Right lobe of liver (tissue), 6 donors: ENCODE results near the gene UBQLNL. TPM values are rescaled to one million over a fixed set of nuclear protein-coding genes. Genes with fewer than 3 reads are reported as not detected.

Experiments used
- ATAC-seq, 4 donors: fragments of 200-7000 bp; cut with Tn5 transposase; one replicate each; pipeline ENCODE4 v1.9.1; 2020; ENCODE audit warnings: mild to moderate bottlenecking in 4 of 4, moderate library complexity in 4 of 4
- DNase-seq, 3 donors: peaks; one replicate each; pipeline ENCODE4 v3.0.0-alpha.2; 2020
- H3K27ac ChIP-seq, 3 donors: fragments of 200-600 bp; one replicate each; pipeline ENCODE4 v1.8.0; 2022
- H3K27me3 ChIP-seq, 2 donors: fragments of 200-600 bp; one replicate each; pipeline ENCODE4 v1.8.0; 2022
- H3K36me3 ChIP-seq, 4 donors: fragments of 200-600 bp; sonication (generic) in 1 of 4; one replicate each; pipeline versions ENCODE4 v1.5.1 to v1.8.0; 2017 to 2022; ENCODE audit warnings: control low read depth in 1 of 4
- H3K4me1 ChIP-seq, 4 donors: fragments of 200-600 bp; sonication (generic) in 1 of 4; one replicate each; pipeline versions ENCODE4 v1.5.1 to v1.8.0; 2017 to 2022; ENCODE audit warnings: control low read depth in 1 of 4
- H3K4me3 ChIP-seq, 3 donors: fragments of 200-600 bp; one replicate each; pipeline ENCODE4 v1.8.0; 2022
- H3K9me3 ChIP-seq, 4 donors: fragments of 200-600 bp; sonication (generic) in 1 of 4; one replicate each; pipeline versions ENCODE4 v1.5.1 to v1.8.0; 2017 to 2022; ENCODE audit warnings: control low read depth in 1 of 4
- CTCF ChIP-seq, 4 donors: fragments of 200-600 bp in 3 of 4; fragments of 450-650 bp in 1 of 4; IDR thresholded peaks; one replicate each; pipeline versions ENCODE4 v1.5.1 to v1.8.0; 2016 to 2022; ENCODE audit warnings: antibody characterized with exemption in 4 of 4, mild to moderate bottlenecking in 2 of 4
- POLR2A ChIP-seq: fragments of 450-650 bp; IDR thresholded peaks from one replicate; pipeline ENCODE4 v1.6.1; 2017; ENCODE audit warnings: antibody characterized with exemption, mild to moderate bottlenecking
- WGBS: methylation state at CpG from one replicate; pipeline ENCODE4 v1.1.6; 2018; ENCODE audit warnings: low coverage, low lambda C conversion rate; ENCODE audit not compliant: insufficient coverage; ENCODE audit errors: missing lambda C conversion rate; 5-methylcytosine and 5-hydroxymethylcytosine counted together
- intact Hi-C, 2 donors: fragments of 100-400 bp; cut with DNase I; formaldehyde crosslinking; loops; one replicate each; pipeline versions ENCODE4 v1.11.2 to v1.14.1; 2022
- total RNA-seq, 6 experiments: library from RNA; depleted of rRNA in 2 of 6; stranded (reverse); fragments of >200 nt in 2 of 6; fragmentation: NEBNext Ultra II Directional in 3 of 6; extraction: Animal tissue kit (Norgen Biotek cat#: 25700) in 3 of 6; gene quantifications; one replicate each; pipeline versions ENCODE4 v1.1.0 to v1.2.4, GENCODE V29; 2016 to 2023
- donor health status: DM: no; HTN: yes; CAD: no.
- donor health status: DM: no; HTN: no; CAD: no.
- donor health status: DM: no; HTN: no; CAD: no.
- donor health status: DM: no; HTN: yes; CAD: no.
- donor health status: DM: no; HTN: yes; CAD: no.

UBQLNL gene
- total RNA-seq, 6 experiments from 2014 or later, result 0.11 to 0.32 (median 0.21) TPM; not detected in 2

DNA sequence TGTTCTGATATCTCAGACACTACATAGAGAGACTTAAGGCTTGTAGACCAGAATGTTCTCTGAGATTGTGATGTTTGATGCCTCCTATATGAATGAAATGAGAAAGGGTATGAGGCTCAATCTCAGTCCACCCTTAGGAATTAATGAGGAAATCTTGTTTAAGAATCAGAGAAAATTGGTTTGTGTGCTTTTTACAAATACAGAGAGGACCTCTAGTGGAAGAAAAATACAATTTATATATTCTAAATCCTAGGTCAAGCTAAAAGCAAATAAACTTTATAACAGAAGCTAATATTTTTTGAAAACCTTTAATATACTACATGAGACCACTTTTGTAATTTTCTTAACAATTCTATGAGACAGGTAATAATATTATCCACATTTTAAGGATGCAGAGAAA, 36.8 kb upstream of the UBQLNL start:
- ATAC-seq (no peak), DNase-seq (no peak)
- H3K4me3 ChIP-seq, result no peak overlapping the region
- intact Hi-C loops, result no loop called here
- H3K9me3 ChIP-seq, result no peaks in the 10 kb centered on the region
- no peak overlapping the region for H3K27ac ChIP-seq
- no peaks in the 10 kb centered on the region for H3K4me1 ChIP-seq
- no peaks in the 10 kb centered on the region for H3K36me3 ChIP-seq
- no peak for TF ChIP-seq POLR2A
- TF ChIP-seq CTCF (IDR thresholded peaks at IDR 0.05), result peak in 3 of 4 donors; percentile 16 to 25 (median 22)
- H3K27me3 ChIP-seq, result no peaks in the 10 kb centered on the region

- intact Hi-C loops, result no loop called here
- Histone ChIP-seq H3K9me3 (no peaks in the 10 kb centered on the region), H3K4me1 (no peaks in the 10 kb centered on the region), H3K36me3 (no peaks in the 10 kb centered on the region), H3K4me3 (no peak overlapping the region), H3K27ac (no peak overlapping the region), H3K27me3 (no peaks in the 10 kb centered on the region)
- TF ChIP-seq CTCF (IDR thresholded peaks at IDR 0.05) (no peak), POLR2A (no peak)
- DNase-seq, result no peak
- WGBS, result 68% methylated on average over 5 of the region's 5 CpGs
- ATAC-seq, result no peak
Measured at GRCh38 chr11:5550440-5551095, 34.1 kb upstream of the UBQLNL start.

DNA sequence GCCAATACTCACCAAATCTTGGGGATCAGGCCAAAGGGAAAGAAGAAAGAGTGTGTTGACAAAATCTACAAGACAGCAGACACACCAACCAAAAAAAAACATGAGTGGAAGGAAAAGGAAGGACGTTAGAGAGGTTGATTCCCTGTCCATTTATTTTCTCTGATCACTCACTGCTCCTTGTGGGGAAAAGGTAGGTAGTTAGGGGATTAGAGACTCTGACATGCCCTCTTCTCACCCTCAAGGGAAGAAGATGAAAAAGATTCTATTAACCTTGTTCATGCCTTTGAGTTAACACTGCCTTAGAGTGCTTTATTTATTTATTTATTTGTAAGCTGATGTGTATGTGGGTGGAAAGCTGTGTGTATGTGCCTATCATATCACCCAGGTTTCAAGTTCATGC, 31.9 kb upstream of the UBQLNL start, which contains the start of gene OR52H1:
OR52H1 (minus strand) TSS at position 101 of the 400 bp plus-strand sequence. CDS start 3,035 bp downstream, outside the sequence.
- Histone ChIP-seq H3K4me1 (no peaks in the 10 kb centered on the region), H3K27me3 (no peaks in the 10 kb centered on the region), H3K27ac (no peak within 1 kb of the TSS), H3K36me3 (no peaks in the 10 kb centered on the region), H3K9me3 (no peaks in the 10 kb centered on the region), H3K4me3 (no peak within 1 kb of the TSS)
- no peak for DNase-seq
- TF ChIP-seq POLR2A (no peak), CTCF (IDR thresholded peaks at IDR 0.05) (no peak)
- intact Hi-C loops, result no loop called here
- 33% methylated on average over 1 of the region's 1 CpG for WGBS
- no peak for ATAC-seq

DNA sequence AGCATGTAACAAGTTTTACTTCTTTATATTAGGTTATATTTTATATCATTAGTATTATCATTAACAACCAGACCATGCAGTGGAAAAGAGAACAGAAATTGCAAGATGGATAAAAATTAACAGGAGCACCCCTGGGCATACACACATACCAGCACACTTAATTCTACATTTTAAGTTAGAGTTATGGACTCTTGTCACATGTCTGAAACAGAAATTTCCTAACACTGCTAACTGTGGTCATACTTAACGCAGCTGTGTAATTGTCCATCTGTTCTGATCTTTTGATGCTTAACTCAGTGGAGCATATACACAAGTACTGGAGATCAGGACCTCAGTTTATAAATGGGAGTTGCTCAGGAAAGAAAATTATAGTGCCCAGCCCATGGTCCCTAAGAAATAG, 31.5 kb upstream of the UBQLNL start:
- intact Hi-C loops, result no loop called here

More for the DNA sequence above, 31.5 kb upstream of the UBQLNL start:
- TF ChIP-seq POLR2A (no peak), CTCF (IDR thresholded peaks at IDR 0.05) (no peak)
- Histone ChIP-seq H3K4me1 (no peaks in the 10 kb centered on the region), H3K9me3 (no peaks in the 10 kb centered on the region), H3K27ac (no peak overlapping the region), H3K4me3 (no peak overlapping the region), H3K36me3 (no peaks in the 10 kb centered on the region), H3K27me3 (no peaks in the 10 kb centered on the region)
- WGBS, result 82% methylated on average over 1 of the region's 1 CpG
- DNase-seq, result no peak
- ATAC-seq, result no peak
